GM12891 (cell line): ENCODE results near the gene ASRGL1.
"Not testable (repeated sequence)": the region's sequence is repeated elsewhere in the genome, so short reads cannot be mapped to it uniquely, and the experiment has no call there.

Experiments
- PAX5 ChIP-seq: IDR thresholded peaks from 2 replicates; pipeline ENCODE4 v1.6.1; 2011; ENCODE audit warnings: low read length, moderate library complexity, mild to moderate bottlenecking; ENCODE audit not compliant: insufficient read depth, severe bottlenecking
- POLR2A ChIP-seq: IDR thresholded peaks from 2 replicates; pipeline ENCODE4 v1.6.1; 2011; ENCODE audit warnings: low read depth, low read length, control low read depth
- POLR2AphosphoS5 ChIP-seq: IDR thresholded peaks from 2 replicates; pipeline ENCODE4 v1.6.1; 2011; ENCODE audit warnings: low read depth, low read length, control low read depth
- POU2F2 ChIP-seq: IDR thresholded peaks from 2 replicates; pipeline ENCODE4 v1.6.1; 2011; ENCODE audit warnings: low read depth, mild to moderate bottlenecking, control low read depth, low read length, moderate library complexity
- SPI1 ChIP-seq: IDR thresholded peaks from 2 replicates; pipeline ENCODE4 v1.6.1; 2011; ENCODE audit warnings: low read depth, low read length, control low read depth
- TAF1 ChIP-seq: IDR thresholded peaks from 2 replicates; pipeline ENCODE4 v1.6.1; 2011; ENCODE audit warnings: low read depth, low read length, control low read depth

GRCh38 chr11:62343646-62344190 lies 6.5 kb downstream of the ASRGL1 start:
- TF ChIP-seq POLR2A, PAX5, POLR2AphosphoS5, TAF1, POU2F2, SPI1: not testable (repeated sequence)
